ENCODE results near the gene MTREX.

MTREX gene

DNA sequence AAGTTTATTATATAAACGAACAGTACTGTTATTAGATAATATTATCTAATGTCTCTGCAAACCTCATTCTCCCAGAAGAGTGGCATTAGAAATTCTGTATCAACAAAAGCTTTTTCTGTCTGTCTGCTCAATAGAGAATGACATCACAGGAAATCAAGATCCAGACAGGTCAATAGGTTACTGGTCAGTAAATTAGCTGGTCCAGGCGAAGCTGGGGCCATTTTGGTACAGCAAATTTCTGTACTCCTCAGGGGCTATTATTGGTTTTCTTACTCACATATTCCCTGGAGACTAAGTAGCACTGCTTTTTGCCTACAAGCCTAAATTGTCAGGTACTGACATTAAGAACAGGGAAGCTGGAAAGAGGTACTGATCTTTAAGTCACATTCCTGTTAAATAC, 146.5 kb downstream of the MTREX start:
- Histone ChIP-seq H3K4me3 (ENCODE audit: insufficient read depth, low read depth, low read length, poor library complexity, severe bottlenecking) (no peak overlapping the region), H3K4me1 (ENCODE audit: control insufficient read depth, insufficient read depth, low read length, poor library complexity, severe bottlenecking) (no peaks in the 10 kb centered on the region), H3K27ac (ENCODE audit: insufficient read depth, low read length, poor library complexity, severe bottlenecking) (no peak overlapping the region), H3K9me3 (ENCODE audit: control insufficient read depth, low read length) (no peaks in the 10 kb centered on the region), H3K27me3 (replicated peaks; ENCODE audit: control insufficient read depth, insufficient read depth, low read length, poor library complexity, severe bottlenecking) (no peaks in the 10 kb centered on the region), H3K36me3 (ENCODE audit: control insufficient read depth, insufficient read depth, low read length) (no peaks in the 10 kb centered on the region)
- DNase-seq, result no peak

DNA sequence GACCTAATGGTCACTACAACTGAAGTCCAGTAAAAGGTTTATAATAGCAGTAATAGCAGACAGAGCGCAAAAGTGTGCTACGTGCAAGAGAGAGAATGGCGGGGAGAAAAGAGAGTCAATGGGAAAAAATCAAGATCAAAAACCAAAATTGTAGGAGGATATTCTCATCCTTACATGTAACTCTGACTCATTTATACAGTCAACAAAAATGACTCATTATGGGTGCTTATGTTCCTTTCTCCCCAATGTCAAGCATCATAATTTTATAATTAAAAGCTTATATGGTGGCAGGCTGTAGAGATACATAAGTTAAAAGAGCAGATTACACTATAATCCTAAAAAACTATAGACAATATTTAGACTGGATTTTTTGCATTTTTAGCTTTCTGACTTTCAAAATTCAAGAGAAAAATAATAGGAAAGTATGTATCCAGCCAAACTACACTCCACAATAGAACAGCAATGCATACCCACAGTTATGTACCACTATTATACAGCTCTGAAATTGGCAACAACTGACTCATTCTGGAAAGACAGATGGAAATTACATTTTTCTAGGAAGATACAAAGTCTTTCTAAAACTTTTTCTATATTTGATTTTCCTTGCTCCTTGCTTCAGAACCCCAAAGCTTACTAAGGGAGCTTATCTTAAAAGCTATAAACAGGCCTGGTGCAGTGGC, 148.6 kb downstream of the MTREX start:
- Histone ChIP-seq H3K36me3 (ENCODE audit: control insufficient read depth, insufficient read depth, low read length) (no peaks in the 10 kb centered on the region), H3K4me1 (ENCODE audit: control insufficient read depth, insufficient read depth, low read length, poor library complexity, severe bottlenecking) (no peaks in the 10 kb centered on the region), H3K4me3 (ENCODE audit: insufficient read depth, low read depth, low read length, poor library complexity, severe bottlenecking) (no peak overlapping the region), H3K27me3 (replicated peaks; ENCODE audit: control insufficient read depth, insufficient read depth, low read length, poor library complexity, severe bottlenecking) (no peaks in the 10 kb centered on the region), H3K9me3 (ENCODE audit: control insufficient read depth, low read length) (no peaks in the 10 kb centered on the region), H3K27ac (ENCODE audit: insufficient read depth, low read length, poor library complexity, severe bottlenecking) (no peak overlapping the region)
- no peak for DNase-seq

DNA sequence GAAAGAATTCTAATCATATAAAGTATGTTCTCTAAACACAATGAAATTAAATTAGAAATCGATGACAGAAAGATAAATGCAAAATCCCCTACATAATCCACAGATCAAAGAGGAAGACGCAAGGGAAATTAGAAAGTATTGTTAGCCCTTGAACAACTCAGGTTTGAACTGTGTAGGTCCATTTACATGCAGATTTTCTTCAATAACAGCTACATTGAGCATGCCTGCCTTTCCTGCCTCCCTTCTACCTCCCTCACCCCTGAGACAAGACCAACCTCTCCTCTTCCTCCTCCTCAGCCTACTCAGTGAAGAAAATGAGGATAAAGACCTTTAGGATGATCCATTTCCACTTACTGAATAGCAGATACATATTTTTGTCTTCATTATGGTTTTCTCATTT, 151.8 kb downstream of the MTREX start:
- no peaks in the 10 kb centered on the region for H3K9me3 ChIP-seq (ENCODE audit: control insufficient read depth, low read length)
- no peak for DNase-seq
- H3K4me1 ChIP-seq (ENCODE audit: control insufficient read depth, insufficient read depth, low read length, poor library complexity, severe bottlenecking), result no peaks in the 10 kb centered on the region
- H3K4me3 ChIP-seq (ENCODE audit: insufficient read depth, low read depth, low read length, poor library complexity, severe bottlenecking), result no peak overlapping the region
- H3K27ac ChIP-seq (ENCODE audit: insufficient read depth, low read length, poor library complexity, severe bottlenecking), result no peak overlapping the region
- H3K27me3 ChIP-seq (replicated peaks; ENCODE audit: control insufficient read depth, insufficient read depth, low read length, poor library complexity, severe bottlenecking), result no peaks in the 10 kb centered on the region
- no peaks in the 10 kb centered on the region for H3K36me3 ChIP-seq (ENCODE audit: control insufficient read depth, insufficient read depth, low read length)

DNA sequence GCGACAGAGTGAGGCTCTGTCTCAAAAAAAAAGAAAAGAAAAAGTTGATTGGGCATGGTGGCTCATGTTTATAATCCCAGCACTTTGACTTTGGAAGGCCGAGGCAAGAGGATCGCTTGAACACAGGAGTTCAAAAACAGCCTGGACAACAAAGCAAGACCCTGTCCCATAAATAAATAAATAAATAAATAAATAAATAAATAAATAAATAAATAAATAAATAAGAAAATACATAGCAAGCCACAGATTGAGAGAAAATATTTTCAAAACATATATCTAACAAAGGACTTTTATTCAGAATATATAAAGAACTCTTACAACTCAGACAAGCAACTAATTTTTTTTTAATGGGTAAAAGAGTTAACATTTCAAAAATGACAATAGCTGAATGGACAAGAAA, 155.8 kb downstream of the MTREX start:
- no peak for DNase-seq
- no peak overlapping the region for H3K27ac ChIP-seq (ENCODE audit: insufficient read depth, low read length, poor library complexity, severe bottlenecking)

DNA sequence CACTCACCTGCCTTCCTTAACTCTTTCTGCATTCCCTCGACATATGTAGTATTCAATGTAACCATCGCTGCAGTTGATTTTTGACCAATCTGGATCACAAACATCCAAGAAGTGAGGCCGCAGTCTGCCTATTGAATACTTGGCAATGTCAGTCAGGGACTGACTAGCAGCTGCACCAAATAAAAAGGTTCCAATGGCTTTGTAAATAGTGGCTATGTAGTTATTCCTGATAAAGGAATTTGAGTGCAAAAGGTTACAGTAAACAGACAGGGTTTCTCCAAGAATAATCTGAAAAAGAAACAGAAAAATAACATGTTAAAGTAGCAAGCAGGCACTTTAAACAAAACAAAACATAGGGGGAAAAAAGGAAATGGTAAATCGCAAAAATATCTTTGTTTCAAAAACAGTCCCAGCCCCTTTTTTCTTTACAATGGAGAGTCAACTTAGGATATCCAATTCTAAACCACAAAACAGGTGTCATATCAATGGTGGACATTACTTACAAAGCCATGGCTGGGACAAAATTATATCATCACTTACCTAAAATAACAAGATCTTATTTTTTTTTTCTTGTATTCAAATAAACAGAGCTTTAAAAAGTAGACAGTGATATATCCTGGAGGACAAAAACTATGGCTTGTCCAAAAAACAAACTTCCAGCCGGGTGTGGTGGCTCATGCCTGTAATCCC, 160.2 kb downstream of the MTREX start:
- Histone ChIP-seq H3K27me3 (replicated peaks; ENCODE audit: control insufficient read depth, insufficient read depth, low read length, poor library complexity, severe bottlenecking) (no peaks in the 10 kb centered on the region), H3K9me3 (ENCODE audit: control insufficient read depth, low read length) (no peaks in the 10 kb centered on the region), H3K36me3 (ENCODE audit: control insufficient read depth, insufficient read depth, low read length) (no peaks in the 10 kb centered on the region), H3K4me1 (ENCODE audit: control insufficient read depth, insufficient read depth, low read length, poor library complexity, severe bottlenecking) (no peaks in the 10 kb centered on the region), H3K4me3 (ENCODE audit: insufficient read depth, low read depth, low read length, poor library complexity, severe bottlenecking) (no peak overlapping the region), H3K27ac (ENCODE audit: insufficient read depth, low read length, poor library complexity, severe bottlenecking) (no peak overlapping the region)
- no peak for DNase-seq

More for the DNA sequence above, 155.8 kb downstream of the MTREX start:
- no peaks in the 10 kb centered on the region for H3K36me3 ChIP-seq (ENCODE audit: control insufficient read depth, insufficient read depth, low read length)
- H3K27me3 ChIP-seq (replicated peaks; ENCODE audit: control insufficient read depth, insufficient read depth, low read length, poor library complexity, severe bottlenecking), result no peaks in the 10 kb centered on the region
- no peak overlapping the region for H3K4me3 ChIP-seq (ENCODE audit: insufficient read depth, low read depth, low read length, poor library complexity, severe bottlenecking)
- no peaks in the 10 kb centered on the region for H3K9me3 ChIP-seq (ENCODE audit: control insufficient read depth, low read length)
- no peaks in the 10 kb centered on the region for H3K4me1 ChIP-seq (ENCODE audit: control insufficient read depth, insufficient read depth, low read length, poor library complexity, severe bottlenecking)

DNA sequence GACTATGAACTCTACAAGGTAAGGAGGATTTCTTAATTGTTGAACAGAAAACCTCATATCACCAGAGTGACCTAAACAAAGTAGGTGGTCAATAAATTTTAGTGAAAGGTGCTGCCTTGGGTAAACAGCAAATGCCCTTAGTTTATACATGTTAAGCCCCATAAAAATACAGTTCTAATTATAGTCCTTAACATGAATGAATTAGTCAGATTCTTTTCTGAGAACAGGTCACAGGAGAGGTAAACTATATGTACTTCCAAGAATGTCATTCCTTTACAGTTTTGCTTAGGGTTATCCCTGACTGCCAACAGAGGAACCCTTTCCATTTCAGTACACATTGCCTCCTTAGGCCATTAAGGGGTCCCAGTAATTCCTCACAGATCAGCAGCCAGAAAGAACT, 162.1 kb downstream of the MTREX start:
- Histone ChIP-seq H3K36me3 (ENCODE audit: control insufficient read depth, insufficient read depth, low read length) (no peaks in the 10 kb centered on the region), H3K27ac (ENCODE audit: insufficient read depth, low read length, poor library complexity, severe bottlenecking) (no peak overlapping the region), H3K4me3 (ENCODE audit: insufficient read depth, low read depth, low read length, poor library complexity, severe bottlenecking) (no peak overlapping the region), H3K27me3 (replicated peaks; ENCODE audit: control insufficient read depth, insufficient read depth, low read length, poor library complexity, severe bottlenecking) (no peaks in the 10 kb centered on the region), H3K9me3 (ENCODE audit: control insufficient read depth, low read length) (no peaks in the 10 kb centered on the region), H3K4me1 (ENCODE audit: control insufficient read depth, insufficient read depth, low read length, poor library complexity, severe bottlenecking) (no peaks in the 10 kb centered on the region)
- no peak for DNase-seq

DNA sequence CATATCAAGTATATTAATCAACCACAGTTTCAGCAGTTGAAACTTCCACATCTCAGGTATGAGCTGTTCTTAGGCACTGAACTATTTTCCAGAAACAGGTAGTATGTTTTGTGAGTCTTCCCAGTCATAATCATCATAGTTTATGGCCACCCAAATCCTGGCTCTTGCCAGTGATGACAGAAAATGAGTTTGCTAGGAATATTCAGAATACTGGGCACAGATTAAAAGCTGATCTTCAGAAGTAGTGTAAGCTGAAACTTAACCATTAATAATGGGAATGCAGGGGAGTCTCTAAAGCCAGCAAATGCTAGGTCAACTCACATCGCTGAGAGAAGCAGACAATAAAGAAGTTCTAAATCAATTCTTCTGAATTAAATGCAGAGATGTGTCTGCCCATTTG, 162.5 kb downstream of the MTREX start:
- no peak for DNase-seq
- no peaks in the 10 kb centered on the region for H3K27me3 ChIP-seq (replicated peaks; ENCODE audit: control insufficient read depth, insufficient read depth, low read length, poor library complexity, severe bottlenecking)
- no peaks in the 10 kb centered on the region for H3K36me3 ChIP-seq (ENCODE audit: control insufficient read depth, insufficient read depth, low read length)
- no peaks in the 10 kb centered on the region for H3K4me1 ChIP-seq (ENCODE audit: control insufficient read depth, insufficient read depth, low read length, poor library complexity, severe bottlenecking)
- H3K9me3 ChIP-seq (ENCODE audit: control insufficient read depth, low read length), result no peaks in the 10 kb centered on the region
- H3K27ac ChIP-seq (ENCODE audit: insufficient read depth, low read length, poor library complexity, severe bottlenecking), result no peak overlapping the region
- H3K4me3 ChIP-seq (ENCODE audit: insufficient read depth, low read depth, low read length, poor library complexity, severe bottlenecking), result no peak overlapping the region

DNA sequence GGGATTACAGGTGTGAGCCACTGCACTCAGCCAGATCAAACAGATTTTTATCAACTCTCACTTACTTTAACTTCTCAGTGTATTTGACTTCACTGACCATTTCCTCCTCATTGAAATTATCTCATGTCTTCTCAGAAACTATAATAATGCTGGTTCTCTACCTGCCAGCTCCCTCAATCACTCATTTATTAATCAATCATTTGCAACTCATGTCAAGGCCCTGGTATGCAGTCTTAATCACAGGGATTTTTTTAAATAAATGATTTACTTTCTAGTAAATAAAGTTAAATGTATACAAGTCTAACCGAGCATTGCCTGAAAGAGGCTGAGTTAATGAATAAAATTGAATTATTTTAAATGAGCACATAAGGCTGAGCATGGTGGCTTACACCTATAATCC, 163.7 kb downstream of the MTREX start:
- DNase-seq, result no peak
- Histone ChIP-seq H3K9me3 (ENCODE audit: control insufficient read depth, low read length) (no peaks in the 10 kb centered on the region), H3K27ac (ENCODE audit: insufficient read depth, low read length, poor library complexity, severe bottlenecking) (no peak overlapping the region), H3K4me3 (ENCODE audit: insufficient read depth, low read depth, low read length, poor library complexity, severe bottlenecking) (no peak overlapping the region), H3K4me1 (ENCODE audit: control insufficient read depth, insufficient read depth, low read length, poor library complexity, severe bottlenecking) (no peaks in the 10 kb centered on the region), H3K36me3 (ENCODE audit: control insufficient read depth, insufficient read depth, low read length) (no peaks in the 10 kb centered on the region), H3K27me3 (replicated peaks; ENCODE audit: control insufficient read depth, insufficient read depth, low read length, poor library complexity, severe bottlenecking) (no peaks in the 10 kb centered on the region)

DNA sequence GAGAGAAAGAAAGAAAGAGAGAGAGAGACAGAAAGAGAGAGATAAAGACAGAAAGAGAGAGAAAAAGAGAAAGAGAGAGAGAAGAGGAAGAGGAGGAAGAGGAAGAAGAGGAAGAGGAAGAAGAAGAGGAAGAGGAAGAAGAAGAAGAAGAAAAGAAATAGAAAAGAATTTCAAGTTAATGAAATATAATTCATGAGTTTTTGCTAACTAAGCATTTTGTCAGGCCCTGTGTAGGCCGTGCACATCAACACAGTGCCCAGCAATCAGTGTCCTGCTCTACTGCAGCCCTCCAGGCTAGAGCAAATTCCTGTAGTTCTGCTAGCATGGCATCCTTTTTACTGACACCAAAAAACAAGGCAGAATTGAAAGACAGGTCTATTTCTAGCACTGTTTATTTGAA, 164.9 kb downstream of the MTREX start:
- Histone ChIP-seq H3K9me3 (ENCODE audit: control insufficient read depth, low read length) (no peaks in the 10 kb centered on the region), H3K27ac (ENCODE audit: insufficient read depth, low read length, poor library complexity, severe bottlenecking) (no peak overlapping the region), H3K4me3 (ENCODE audit: insufficient read depth, low read depth, low read length, poor library complexity, severe bottlenecking) (no peak overlapping the region), H3K36me3 (ENCODE audit: control insufficient read depth, insufficient read depth, low read length) (no peaks in the 10 kb centered on the region), H3K4me1 (ENCODE audit: control insufficient read depth, insufficient read depth, low read length, poor library complexity, severe bottlenecking) (no peaks in the 10 kb centered on the region), H3K27me3 (replicated peaks; ENCODE audit: control insufficient read depth, insufficient read depth, low read length, poor library complexity, severe bottlenecking) (no peaks in the 10 kb centered on the region)
- no peak for DNase-seq
